HEK293T (cell line): ENCODE measurements around the gene ZMYND15.

Source experiments
- CTCF ChIA-PET: fragments of 350-600 bp; formaldehyde crosslinking; extraction: SDS; loops from one replicate; lab custom pipeline; 2021; ENCODE audit warnings: antibody characterized with exemption, inconsistent platforms; lab: Yijun Ruan, JAX
- POLR2A ChIA-PET: fragments of 350-600 bp; formaldehyde crosslinking; extraction: SDS; loops from one replicate; lab custom pipeline; 2020; ENCODE audit warnings: antibody characterized with exemption, inconsistent platforms; lab: Yijun Ruan, JAX
- DNase-seq: peaks from one replicate; pipeline ENCODE4 v3.0.0; 2012; ENCODE audit warnings: mixed read lengths; ENCODE audit errors: extremely low spot score
- ARNT ChIP-seq: fragments of 450-650 bp; IDR thresholded peaks from 2 replicates; pipeline ENCODE4 v1.6.1; 2017; ENCODE audit warnings: mild to moderate bottlenecking
- BHLHE40 ChIP-seq: fragments of 450-650 bp; IDR thresholded peaks from 2 replicates; pipeline ENCODE4 v1.6.1; 2016; ENCODE audit warnings: mild to moderate bottlenecking, moderate library complexity, borderline replicate concordance
- CTBP1 ChIP-seq: fragments of 450-650 bp; IDR thresholded peaks from 2 replicates; pipeline ENCODE4 v1.6.1; 2016; ENCODE audit warnings: borderline replicate concordance
- ELF4 ChIP-seq: fragments of 450-650 bp; IDR thresholded peaks from 2 replicates; pipeline ENCODE4 v1.6.1; 2017; ENCODE audit warnings: antibody characterized with exemption
- FOXA1 ChIP-seq: fragments of 450-650 bp; IDR thresholded peaks from 2 replicates; pipeline ENCODE4 v1.6.1; 2016; ENCODE audit warnings: mild to moderate bottlenecking
- FOXK2 ChIP-seq: fragments of 450-650 bp; IDR thresholded peaks from 2 replicates; pipeline ENCODE4 v1.6.1; 2016; ENCODE audit warnings: mild to moderate bottlenecking
- FOXM1 ChIP-seq: fragments of 450-650 bp; IDR thresholded peaks from 2 replicates; pipeline ENCODE4 v1.6.1; 2017; ENCODE audit warnings: mild to moderate bottlenecking, borderline replicate concordance
- HDGF ChIP-seq: fragments of 450-650 bp; IDR thresholded peaks from 2 replicates; pipeline ENCODE4 v1.6.1; 2017; ENCODE audit warnings: antibody characterized with exemption, borderline replicate concordance
- L3MBTL2 ChIP-seq: fragments of 450-650 bp; conservative IDR thresholded peaks from 2 replicates; pipeline ENCODE4 v1.6.1; 2016; ENCODE audit warnings: mild to moderate bottlenecking
- LEF1 ChIP-seq: fragments of 450-650 bp; IDR thresholded peaks from 2 replicates; pipeline ENCODE4 v1.6.1; 2017; ENCODE audit warnings: mild to moderate bottlenecking, borderline replicate concordance
- NFRKB ChIP-seq: fragments of 450-650 bp; IDR thresholded peaks from 2 replicates; pipeline ENCODE4 v1.6.1; 2016; ENCODE audit warnings: mild to moderate bottlenecking, moderate library complexity
- PKNOX1 ChIP-seq: fragments of 450-650 bp; IDR thresholded peaks from 2 replicates; pipeline ENCODE4 v1.6.1; 2016
- SP1 ChIP-seq: fragments of 450-650 bp; IDR thresholded peaks from 2 replicates; pipeline ENCODE4 v1.6.1; 2017
- SUZ12 ChIP-seq: fragments of 450-650 bp; IDR thresholded peaks from 2 replicates; pipeline ENCODE4 v1.6.1; 2016; ENCODE audit warnings: mild to moderate bottlenecking
- TARDBP ChIP-seq: fragments of 450-650 bp; IDR thresholded peaks from 2 replicates; pipeline ENCODE4 v1.6.1; 2016
- ZNF384 ChIP-seq: fragments of 450-650 bp; IDR thresholded peaks from 2 replicates; pipeline ENCODE4 v1.6.1; 2016

Gene ZMYND15

GRCh38 chr17:4741544-4741943 lies 1.9 kb downstream of the ZMYND15 start:
- no peak for TF ChIP-seq ARNT
- no peak for TF ChIP-seq FOXM1
- no peak for TF ChIP-seq LEF1
- TF ChIP-seq ZNF384, result no peak
- TF ChIP-seq NFRKB, result no peak
- TF ChIP-seq FOXA1, result no peak
- no peak for TF ChIP-seq CTBP1
- TF ChIP-seq PKNOX1, result no peak
- no peak for TF ChIP-seq L3MBTL2
- DNase-seq, result no peak
- CTCF ChIA-PET, result interaction anchor here (0.7 kb wide), 1 partner anchor 21 kb away, joined by 3 read pairs; no protein-coding TSS in a partner anchor
- POLR2A ChIA-PET, result interaction anchor here (2.9 kb wide), 1 partner anchor 11 kb away, joined by 10 read pairs; the partner anchor contains the start of gene MED11

GRCh38 chr17:4742133-4742532 lies 2.5 kb downstream of the ZMYND15 start:
- DNase-seq, result no peak
- ChIA-PET CTCF (no interaction called here), POLR2A (interaction anchor here (2.7 to 2.9 kb wide), 2 partner anchors 11 to 48 kb away, joined by 10 read pairs; partner anchors contain the start of gene MED11)
- TF ChIP-seq FOXA1 (no peak), ZNF384 (no peak), PKNOX1 (no peak), HDGF (no peak), LEF1 (no peak), ELF4 (no peak), CTBP1 (no peak), SP1 (no peak), BHLHE40 (no peak), SUZ12 (no peak), NFRKB (no peak), FOXK2 (no peak), FOXM1 (no peak), ARNT (no peak), TARDBP (no peak), L3MBTL2 (no peak)

GRCh38 chr17:4742629-4743028 lies 3.0 kb downstream of the ZMYND15 start:
- ChIA-PET POLR2A (interaction anchor here (2.7 to 2.9 kb wide), 2 partner anchors 12 to 47 kb away, joined by 10 read pairs; partner anchors contain the start of gene MED11), CTCF (no interaction called here)
- no peak for DNase-seq
- no peak for TF ChIP-seq SUZ12
- TF ChIP-seq HDGF, result no peak
- TF ChIP-seq BHLHE40, result no peak
- TF ChIP-seq NFRKB, result no peak
- TF ChIP-seq TARDBP, result no peak
- TF ChIP-seq PKNOX1, result no peak
- no peak for TF ChIP-seq SP1
- TF ChIP-seq L3MBTL2, result no peak
- no peak for TF ChIP-seq ARNT
- TF ChIP-seq ZNF384, result no peak
- no peak for TF ChIP-seq ELF4
- TF ChIP-seq LEF1, result no peak

GRCh38 chr17:4743216-4743615 lies 3.6 kb downstream of the ZMYND15 start:
- CTCF ChIA-PET, result no interaction called here
- no peak for TF ChIP-seq HDGF
- no peak for TF ChIP-seq LEF1
- TF ChIP-seq BHLHE40, result no peak
- TF ChIP-seq L3MBTL2, result no peak
- TF ChIP-seq ELF4, result no peak
- TF ChIP-seq PKNOX1, result no peak
- no peak for TF ChIP-seq CTBP1
- TF ChIP-seq ZNF384, result no peak
- no peak for DNase-seq
- POLR2A ChIA-PET, result interaction anchor here (2.7 to 2.9 kb wide), 2 partner anchors 12 to 47 kb away, joined by 10 read pairs; partner anchors contain the start of gene MED11

GRCh38 chr17:4743898-4744297 lies 4.3 kb downstream of the ZMYND15 start:
- CTCF ChIA-PET, result no interaction called here
- POLR2A ChIA-PET, result interaction anchor here (2.7 to 2.9 kb wide), 2 partner anchors 13 to 46 kb away, joined by 10 read pairs; partner anchors contain the start of gene MED11
- no peak for DNase-seq

More at GRCh38 chr17:4743898-4744297, 4.3 kb downstream of the ZMYND15 start:
- TF ChIP-seq NFRKB, result no peak
- TF ChIP-seq CTBP1, result no peak
- no peak for TF ChIP-seq FOXA1
- TF ChIP-seq FOXK2, result no peak
- no peak for TF ChIP-seq BHLHE40
- no peak for TF ChIP-seq SP1
- TF ChIP-seq PKNOX1, result no peak
- TF ChIP-seq ZNF384, result no peak
